Neural cell (in vitro differentiated cells): Measurements from ENCODE around the gene NCS1. TPM values are rescaled to one million over a fixed set of nuclear protein-coding genes. Genes with fewer than 3 reads are reported as not detected.
"Not testable (repeated sequence)": the region's sequence is repeated elsewhere in the genome, so short reads cannot be mapped to it uniquely, and the experiment has no call there.

Experiments
- H2AFZ ChIP-seq: fragments of 200-600, 300-800 bp; sonication (generic), shearing (Covaris generic); 2 replicates; pipeline ENCODE4 v1.6.0; 2014; ENCODE audit warnings: low read depth, mild to moderate bottlenecking, antibody characterized with exemption, low read length, moderate library complexity
- H3F3A ChIP-seq: fragments of 200-600 bp; shearing (Covaris generic); 2 replicates; pipeline ENCODE4 v1.6.1; 2016; ENCODE audit warnings: mild to moderate bottlenecking, moderate library complexity, mixed read lengths, antibody characterized with exemption, low read length; ENCODE audit not compliant: insufficient read depth, poor library complexity, severe bottlenecking
- H3K27ac ChIP-seq: fragments of 200-600, 300-800 bp; sonication (generic), shearing (Covaris generic); 2 replicates; pipeline ENCODE4 v1.5.1; 2014; ENCODE audit warnings: mild to moderate bottlenecking, low read length, moderate library complexity
- H3K27me3 ChIP-seq: fragments of 300-800, 200-600 bp; sonication (generic), shearing (Covaris generic); 2 replicates; pipeline ENCODE4 v1.6.0; 2014; ENCODE audit warnings: mild to moderate bottlenecking, low read depth, low read length, moderate library complexity; ENCODE audit not compliant: insufficient read depth
- H3K36me3 ChIP-seq: fragments of 300-800, 200-600 bp; sonication (generic), shearing (Covaris generic); 2 replicates; pipeline ENCODE4 v1.5.1; 2014; ENCODE audit warnings: mild to moderate bottlenecking, antibody characterized with exemption, low read length, moderate library complexity; ENCODE audit not compliant: insufficient read depth
- H3K4me2 ChIP-seq: fragments of 300-800, 200-600 bp; sonication (generic), shearing (Covaris generic); 2 replicates; pipeline ENCODE4 v1.6.0; 2014; ENCODE audit warnings: mild to moderate bottlenecking, low read length
- H3K4me3 ChIP-seq: fragments of 300-800, 200-600 bp; sonication (generic), shearing (Covaris generic); 2 replicates; pipeline ENCODE4 v1.5.1; 2014; ENCODE audit warnings: mild to moderate bottlenecking, low read length, moderate library complexity
- H3K79me2 ChIP-seq: fragments of 200-600 bp; shearing (Covaris generic); replicated peaks from 2 replicates; pipeline ENCODE4 v1.6.0; 2014; ENCODE audit warnings: mild to moderate bottlenecking, low read length, moderate library complexity; ENCODE audit not compliant: insufficient read depth
- H3K9ac ChIP-seq: fragments of 300-800, 200-600 bp; sonication (generic), shearing (Covaris generic); 2 replicates; pipeline ENCODE4 v1.6.1; 2016; ENCODE audit warnings: mild to moderate bottlenecking, low read length, mixed read lengths
- H3K9me2 ChIP-seq: fragments of 200-600 bp; shearing (Covaris generic); 2 replicates; pipeline ENCODE4 v1.6.1; 2016; ENCODE audit warnings: mild to moderate bottlenecking, low read length, mixed read lengths; ENCODE audit not compliant: insufficient read depth
- H3K9me3 ChIP-seq: fragments of 200-600, 300-800 bp; sonication (generic), shearing (Covaris generic); 2 replicates; pipeline ENCODE4 v1.6.1; 2016; ENCODE audit warnings: mild to moderate bottlenecking, mixed run types, low read length, moderate library complexity, mixed read lengths
- H4K20me1 ChIP-seq: fragments of 200-600 bp; shearing (Covaris generic); 2 replicates; pipeline ENCODE4 v1.6.1; 2016; ENCODE audit warnings: mild to moderate bottlenecking, mixed run types; ENCODE audit not compliant: insufficient read depth
- EP300 ChIP-seq: fragments of 450-650 bp; conservative IDR thresholded peaks from 2 replicates; pipeline ENCODE4 v1.6.1; 2014; ENCODE audit warnings: antibody characterized with exemption, mild to moderate bottlenecking, moderate library complexity; ENCODE audit not compliant: poor library complexity, severe bottlenecking
- EZH2 ChIP-seq: fragments of 200-600, 300-800 bp; shearing (Covaris generic), sonication (generic); IDR thresholded peaks from 2 replicates; pipeline ENCODE4 v1.6.1; 2014; ENCODE audit warnings: antibody characterized with exemption, low read length, borderline replicate concordance, mild to moderate bottlenecking; ENCODE audit not compliant: insufficient read depth, poor library complexity, severe bottlenecking
- MXI1 ChIP-seq: fragments of 450-650 bp; conservative IDR thresholded peaks from 2 replicates; pipeline ENCODE4 v1.6.1; 2014; ENCODE audit warnings: antibody characterized with exemption, mild to moderate bottlenecking; ENCODE audit not compliant: poor library complexity, severe bottlenecking
- POLR2AphosphoS5 ChIP-seq: IDR thresholded peaks from 2 replicates; pipeline ENCODE4 v1.6.1; 2012
- RAD21 ChIP-seq: fragments of 450-650 bp; conservative IDR thresholded peaks from 2 replicates; pipeline ENCODE4 v1.6.1; 2014; ENCODE audit warnings: antibody characterized with exemption, mild to moderate bottlenecking, moderate library complexity
- REST ChIP-seq: IDR thresholded peaks from 2 replicates; pipeline ENCODE4 v1.6.1; 2012; ENCODE audit warnings: borderline replicate concordance
- SMC3 ChIP-seq: fragments of 450-650 bp; conservative IDR thresholded peaks from 2 replicates; pipeline ENCODE4 v1.6.1; 2014; ENCODE audit warnings: antibody characterized with exemption, mild to moderate bottlenecking, moderate library complexity; ENCODE audit not compliant: poor library complexity
- TAF1 ChIP-seq: IDR thresholded peaks from 2 replicates; pipeline ENCODE4 v1.6.1; 2012; ENCODE audit warnings: low read depth
- polyA plus RNA-seq: library from polyadenylated mRNA; depleted of rRNA; stranded (reverse); fragments of >200 nt; gene quantifications from 2 replicates; pipeline ENCODE4 v1.2.3, GENCODE V29; 2014
- TF ChIP-seq, protein P1 (sequence below): fragments of 450-650 bp; IDR thresholded peaks from 2 replicates; pipeline ENCODE4 v1.5.1; 2014; ENCODE audit warnings: antibody characterized with exemption, mild to moderate bottlenecking, moderate library complexity; ENCODE audit not compliant: poor library complexity, severe bottlenecking

The NCS1 gene
- polyA plus RNA-seq, 1 donor from 2014 or later, result 73.3 TPM

- no peak overlapping the region for H2AFZ ChIP-seq
- H3K9me2 ChIP-seq, result no peaks in the 10 kb centered on the region
- no peaks in the 10 kb centered on the region for H3F3A ChIP-seq
- no peak overlapping the region for H3K4me3 ChIP-seq
- no peaks in the 10 kb centered on the region for H3K79me2 ChIP-seq
- no peaks in the 10 kb centered on the region for H4K20me1 ChIP-seq
- no peaks in the 10 kb centered on the region for H3K36me3 ChIP-seq
- no peaks in the 10 kb centered on the region for H3K27me3 ChIP-seq
- H3K9ac ChIP-seq, result no peak overlapping the region
- no peak for TF ChIP-seq RAD21
- TF ChIP-seq POLR2AphosphoS5, result no peak
- TF ChIP-seq SMC3, result no peak
- no peak for TF ChIP-seq TAF1
- no peak for TF ChIP-seq EP300
- no peak for TF ChIP-seq MXI1
- no peak for TF ChIP-seq EZH2
- H3K27ac ChIP-seq, result no peak overlapping the region
- H3K9me3 ChIP-seq, result no peaks in the 10 kb centered on the region
- no peak overlapping the region for H3K4me2 ChIP-seq
Measured at GRCh38 chr9:130276121-130276520, 103.9 kb downstream of the NCS1 start.

GRCh38 chr9:130276955-130277354, 104.8 kb downstream of the NCS1 start:
- Histone ChIP-seq H3K79me2 (no peaks in the 10 kb centered on the region), H4K20me1 (no peaks in the 10 kb centered on the region), H3K9ac (no peak overlapping the region), H3K27ac (no peak overlapping the region), H3K27me3 (no peaks in the 10 kb centered on the region), H3K36me3 (no peaks in the 10 kb centered on the region), H2AFZ (no peak overlapping the region), H3F3A (no peaks in the 10 kb centered on the region), H3K9me2 (no peaks in the 10 kb centered on the region), H3K4me3 (no peak overlapping the region), H3K9me3 (no peaks in the 10 kb centered on the region), H3K4me2 (no peak overlapping the region)
- TF ChIP-seq EZH2 (no peak), REST (no peak), TAF1 (no peak), POLR2AphosphoS5 (no peak), RAD21 (no peak)
- TF ChIP-seq, protein P1, sequence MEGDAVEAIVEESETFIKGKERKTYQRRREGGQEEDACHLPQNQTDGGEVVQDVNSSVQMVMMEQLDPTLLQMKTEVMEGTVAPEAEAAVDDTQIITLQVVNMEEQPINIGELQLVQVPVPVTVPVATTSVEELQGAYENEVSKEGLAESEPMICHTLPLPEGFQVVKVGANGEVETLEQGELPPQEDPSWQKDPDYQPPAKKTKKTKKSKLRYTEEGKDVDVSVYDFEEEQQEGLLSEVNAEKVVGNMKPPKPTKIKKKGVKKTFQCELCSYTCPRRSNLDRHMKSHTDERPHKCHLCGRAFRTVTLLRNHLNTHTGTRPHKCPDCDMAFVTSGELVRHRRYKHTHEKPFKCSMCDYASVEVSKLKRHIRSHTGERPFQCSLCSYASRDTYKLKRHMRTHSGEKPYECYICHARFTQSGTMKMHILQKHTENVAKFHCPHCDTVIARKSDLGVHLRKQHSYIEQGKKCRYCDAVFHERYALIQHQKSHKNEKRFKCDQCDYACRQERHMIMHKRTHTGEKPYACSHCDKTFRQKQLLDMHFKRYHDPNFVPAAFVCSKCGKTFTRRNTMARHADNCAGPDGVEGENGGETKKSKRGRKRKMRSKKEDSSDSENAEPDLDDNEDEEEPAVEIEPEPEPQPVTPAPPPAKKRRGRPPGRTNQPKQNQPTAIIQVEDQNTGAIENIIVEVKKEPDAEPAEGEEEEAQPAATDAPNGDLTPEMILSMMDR, result no peak

GRCh38 chr9:130277525-130277924, 105.3 kb downstream of the NCS1 start:
- not testable (repeated sequence) for H4K20me1 ChIP-seq, H3K79me2 ChIP-seq, H3K27me3 ChIP-seq, H3K9me3 ChIP-seq, H3K9ac ChIP-seq, H3K9me2 ChIP-seq, H3F3A ChIP-seq, H3K36me3 ChIP-seq, H3K4me3 ChIP-seq, H2AFZ ChIP-seq, H3K4me2 ChIP-seq, H3K27ac ChIP-seq
